HG02981 (cell line): ENCODE results near the gene GRID1.

ENCODE experiments used
- ATAC-seq: cut with Tn5 transposase; IDR thresholded peaks from one replicate; pipeline ENCODE4 v1.9.1; 2021; ENCODE audit warnings: mild to moderate bottlenecking, moderate library complexity; ENCODE audit not compliant: unreplicated experiment

GRID1 gene

DNA sequence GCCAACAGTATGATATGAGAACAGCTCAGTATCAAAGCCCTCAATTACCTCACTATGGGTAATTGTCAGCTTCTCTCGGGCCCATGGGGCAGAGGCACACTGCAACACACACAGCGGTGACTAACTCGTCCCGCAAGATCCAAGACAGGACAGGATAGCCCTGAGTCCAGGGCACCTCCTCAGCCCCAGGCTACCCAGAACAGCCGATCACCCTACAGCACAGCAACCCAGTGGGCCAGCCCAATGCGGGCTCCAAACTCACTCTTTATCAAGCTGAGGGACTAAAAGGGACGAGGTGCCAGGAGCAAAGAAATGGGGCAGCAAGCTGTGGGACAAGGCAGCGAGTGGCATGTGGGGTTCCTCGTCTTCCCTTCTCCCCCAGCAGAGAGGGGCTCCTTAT is 765.1 kb downstream of the GRID1 start:
- ATAC-seq: no peak

DNA sequence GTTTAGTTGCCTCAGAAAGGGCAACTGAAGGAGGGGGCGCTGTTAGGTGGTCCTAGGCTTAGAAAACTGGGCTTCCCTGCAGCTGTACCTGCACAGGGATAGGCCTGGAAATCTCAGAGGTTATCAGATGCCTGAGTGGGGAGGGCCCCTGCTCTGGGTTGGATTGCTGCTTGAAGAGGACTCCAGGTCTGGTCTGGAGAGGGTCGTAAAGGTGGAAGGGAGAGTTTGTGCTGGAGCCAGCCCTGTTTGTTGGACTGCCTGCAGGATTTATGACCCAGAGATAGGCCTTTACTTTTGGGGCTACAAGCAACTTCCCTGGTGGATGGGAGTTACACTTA is 765.9 kb downstream of the GRID1 start:
- no peak for ATAC-seq

DNA sequence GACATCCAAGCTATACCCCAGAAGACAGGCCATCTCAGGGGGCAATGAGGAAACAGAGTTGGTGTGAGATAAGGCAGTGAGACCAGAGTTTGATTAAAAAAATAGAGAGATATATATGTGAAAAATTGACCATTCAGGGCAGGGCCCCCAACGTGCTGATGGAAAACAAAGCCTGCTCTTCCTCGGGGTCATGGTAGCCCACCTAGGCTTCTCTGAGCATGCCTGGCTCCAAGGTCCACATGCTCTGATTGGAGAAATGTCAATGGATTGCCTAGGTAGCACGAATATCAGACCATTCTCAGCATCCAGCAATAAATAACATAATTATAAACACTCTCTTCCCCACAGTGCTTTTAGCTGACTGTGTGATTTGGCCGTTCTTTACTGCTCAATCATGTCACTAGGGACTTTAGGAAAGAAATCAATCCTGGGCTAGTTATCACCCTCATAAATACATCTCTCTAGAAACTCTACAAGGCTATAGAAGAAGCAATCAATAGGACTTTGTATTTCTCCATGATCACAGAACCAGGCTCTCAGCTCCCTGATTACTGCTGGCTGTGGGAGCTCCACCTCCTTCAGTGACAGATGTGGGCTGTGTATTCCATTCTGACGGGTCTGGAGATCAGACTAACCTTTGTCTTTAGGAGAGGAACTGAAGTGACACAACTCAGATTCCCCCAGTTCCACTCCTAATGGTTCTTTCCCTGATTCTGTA is 766.4 kb downstream of the GRID1 start:
- no peak for ATAC-seq

DNA sequence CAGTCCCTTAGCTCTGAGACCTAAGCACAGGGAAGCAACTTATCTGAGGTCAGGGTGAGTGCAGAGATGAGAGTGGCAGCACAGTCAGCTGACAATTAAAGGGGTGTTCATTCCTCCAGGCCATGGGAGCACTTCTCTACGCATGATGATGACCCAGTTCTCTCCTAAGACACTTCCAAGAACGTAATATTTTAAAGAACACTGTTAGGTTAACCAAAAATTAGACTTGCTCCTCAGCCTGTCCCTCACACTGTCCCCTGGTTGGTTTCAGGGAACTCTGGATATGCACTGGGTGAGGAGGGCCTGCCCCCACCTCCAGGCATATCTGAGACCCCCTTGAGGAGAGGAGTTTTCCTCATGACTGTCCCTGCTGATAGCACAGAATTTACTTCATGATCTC is 767.5 kb downstream of the GRID1 start:
- ATAC-seq: no peak

DNA sequence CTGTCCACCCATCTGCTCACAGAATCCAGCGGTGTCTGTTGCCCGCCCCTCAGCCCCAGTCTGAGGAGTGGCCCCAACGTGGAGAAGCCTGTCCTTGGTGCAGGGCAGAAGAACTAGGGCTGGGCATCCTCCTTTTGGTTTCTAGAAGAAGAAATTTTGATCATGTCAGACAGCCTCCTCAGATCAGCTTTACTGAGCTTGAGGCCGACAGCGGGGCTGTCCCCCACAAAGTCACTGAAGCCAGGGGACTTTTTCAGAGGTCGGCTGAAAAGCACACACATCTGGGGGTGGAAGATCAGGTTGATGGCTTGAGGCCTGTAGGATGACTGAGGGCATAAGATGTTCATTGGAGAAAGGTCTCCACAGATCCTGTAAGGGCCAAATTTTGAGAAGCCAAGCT is 767.9 kb downstream of the GRID1 start:
- ATAC-seq: no peak

GRCh38 chr10:85597006-85597405 is 769.6 kb downstream of the GRID1 start:
- ATAC-seq: no peak

DNA sequence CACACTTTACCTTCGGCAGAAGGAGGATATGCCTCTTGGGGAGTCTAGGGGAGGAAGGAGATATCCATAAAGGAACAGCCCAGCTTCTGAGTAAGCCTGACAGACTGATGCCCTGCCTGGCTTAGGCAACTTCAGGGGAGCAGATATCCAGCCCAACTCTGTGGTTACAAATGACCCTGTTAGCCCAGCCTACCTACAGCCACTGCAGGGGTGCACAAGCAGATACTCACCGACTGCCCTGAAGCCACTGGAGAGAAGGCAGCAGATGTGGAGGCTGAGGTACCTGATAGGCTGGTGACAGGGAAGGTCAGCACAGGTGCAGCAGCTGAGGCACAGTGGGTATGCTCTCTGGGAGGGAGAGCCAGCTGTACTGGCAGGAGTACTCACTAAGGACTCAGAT is 770.2 kb downstream of the GRID1 start:
- no peak for ATAC-seq

GRCh38 chr10:85594239-85594638 is 772.4 kb downstream of the GRID1 start:
- ATAC-seq: no peak

DNA sequence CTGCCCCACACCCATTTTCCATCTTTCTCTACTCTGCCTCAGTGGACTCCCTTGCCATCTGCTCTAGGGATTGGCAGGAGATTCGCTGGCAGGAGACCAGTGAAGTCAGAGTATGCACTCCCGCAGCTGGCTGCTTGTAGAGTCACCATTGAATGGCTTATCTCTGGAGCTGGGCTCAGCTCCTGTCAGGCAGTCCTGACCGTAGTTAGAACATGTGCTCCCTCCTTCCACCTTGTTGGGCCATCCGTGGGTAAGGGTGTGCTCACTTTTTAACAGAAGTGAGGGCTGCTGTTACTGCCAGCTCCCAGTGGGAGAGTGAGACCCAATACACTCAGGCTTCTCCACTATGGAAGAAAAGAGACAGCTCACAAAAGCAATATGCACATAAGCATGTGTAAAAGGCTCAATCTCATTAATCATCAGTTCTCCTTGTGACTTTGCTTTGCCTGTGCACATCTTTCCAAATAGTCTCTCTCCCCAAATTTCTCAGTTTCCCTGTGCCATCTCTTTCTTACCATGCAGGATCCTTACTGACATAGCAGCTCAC is 773.3 kb downstream of the GRID1 start:
- no peak for ATAC-seq

DNA sequence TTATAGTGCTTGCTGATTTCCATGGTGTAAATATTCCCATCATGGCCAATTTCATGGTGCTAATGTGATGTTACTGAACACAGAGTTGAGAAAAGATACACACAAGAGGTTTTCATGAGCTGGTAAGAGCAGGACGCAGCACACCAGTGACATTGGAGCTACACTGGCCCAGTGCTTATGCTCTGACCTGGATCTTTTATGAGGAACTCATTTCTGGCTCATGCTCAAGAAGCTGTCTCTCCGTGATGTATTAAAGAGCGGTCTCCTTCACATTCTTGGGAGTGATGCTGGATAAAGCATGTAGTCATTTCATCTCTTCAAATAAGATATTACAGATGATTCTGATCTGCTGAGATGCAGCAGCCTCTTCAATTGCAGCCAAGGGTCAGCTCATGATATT is 785.2 kb downstream of the GRID1 start:
- no peak for ATAC-seq

DNA sequence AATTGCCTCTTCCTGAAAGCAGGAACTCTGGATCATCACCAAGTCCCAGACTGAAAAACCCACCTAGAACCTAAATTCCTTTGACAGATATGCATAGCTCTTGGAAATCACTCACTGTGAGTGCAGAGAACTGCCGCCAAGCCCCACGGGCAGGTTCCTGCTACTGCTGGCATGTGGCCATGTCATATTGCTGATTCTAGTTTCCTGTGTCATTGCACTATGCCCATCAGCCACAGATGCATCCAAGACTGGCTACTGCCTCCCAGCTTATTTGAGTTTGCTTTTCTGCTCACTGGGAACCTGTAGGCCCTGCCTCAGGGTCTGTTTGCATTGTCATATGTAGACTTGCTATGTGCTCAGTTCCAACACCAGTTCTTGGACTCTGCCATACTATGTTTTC is 786.0 kb downstream of the GRID1 start:
- no peak for ATAC-seq

- no peak for ATAC-seq
Measured at GRCh38 chr10:85578860-85579259, 787.7 kb downstream of the GRID1 start.

- ATAC-seq: no peak
Measured at GRCh38 chr10:85575441-85575840, 791.2 kb downstream of the GRID1 start.

GRCh38 chr10:85570871-85571270 is 795.7 kb downstream of the GRID1 start:
- no peak for ATAC-seq

DNA sequence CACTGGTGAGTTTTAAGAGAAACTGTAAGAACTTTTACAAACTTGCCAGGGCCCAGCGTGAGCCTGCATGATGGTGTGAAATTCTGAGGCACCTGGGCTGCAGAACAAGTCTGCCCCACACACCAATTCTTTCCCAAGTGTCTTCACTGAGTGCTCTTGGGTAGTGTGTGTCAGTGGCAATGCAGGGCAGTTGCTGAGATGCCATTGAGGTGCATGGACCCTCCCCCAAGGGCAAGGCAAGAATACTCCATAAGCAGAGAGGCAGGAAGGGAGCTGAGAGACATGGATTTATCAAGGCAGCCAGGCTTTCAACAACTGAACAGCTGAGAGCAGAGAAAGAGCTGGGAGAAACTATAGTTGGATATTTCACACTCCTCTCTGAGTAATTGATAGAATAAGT is 801.2 kb downstream of the GRID1 start:
- no peak for ATAC-seq

DNA sequence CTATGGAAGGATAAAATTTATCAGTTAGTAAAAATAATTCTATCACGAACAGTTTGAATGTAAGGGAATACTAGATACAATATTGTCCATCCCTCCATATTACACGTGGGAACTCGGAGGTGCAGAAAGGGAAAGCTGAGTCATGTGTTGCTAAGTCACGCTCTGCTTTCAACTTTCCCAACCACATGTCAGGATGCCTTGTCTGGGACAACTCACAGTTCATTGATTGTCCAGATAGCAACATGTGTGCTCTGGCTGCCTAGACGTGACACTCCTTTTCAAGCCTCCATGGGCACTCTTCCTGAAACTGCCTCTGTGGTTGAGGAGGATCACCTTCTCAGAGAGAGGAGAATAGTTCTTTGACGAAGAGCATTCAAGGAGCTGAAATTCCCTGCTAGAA is 808.1 kb downstream of the GRID1 start:
- ATAC-seq: no peak

DNA sequence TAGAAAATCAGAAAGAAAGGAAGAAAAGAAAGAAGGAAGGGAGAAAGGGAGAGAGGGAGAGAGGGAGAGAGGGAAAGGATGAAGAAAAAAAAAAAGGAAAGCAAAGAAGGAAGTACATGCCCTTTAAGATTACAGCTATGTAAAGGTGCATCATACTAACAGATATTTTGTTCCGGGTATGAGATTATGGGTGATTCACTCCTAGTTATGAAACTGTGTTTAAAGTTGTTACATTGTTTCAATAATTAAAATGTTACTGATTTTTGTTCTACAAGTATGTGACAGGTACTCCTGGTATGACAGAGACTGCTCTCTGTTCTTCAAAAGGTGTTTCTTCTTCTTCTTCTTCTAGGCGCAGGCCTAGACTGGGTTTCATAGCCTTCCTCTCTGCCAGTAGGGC is 808.9 kb downstream of the GRID1 start:
- no peak for ATAC-seq

GRCh38 chr10:85557077-85557476 is 809.5 kb downstream of the GRID1 start:
- ATAC-seq: no peak
